HepG2 (cell line): Measurements from ENCODE around the gene TMEM117. TPM values are rescaled to one million over a fixed set of nuclear protein-coding genes. Genes with fewer than 3 reads are reported as not detected.

Experiments
- ATAC-seq: fragments of 200-7000 bp; cut with Tn5 transposase; 3 replicates; pipeline ENCODE4 v1.9.1; 2020; ENCODE audit warnings: mild to moderate bottlenecking, moderate library complexity
- BruUV-seq: library from RNA; stranded (reverse); fragments of 400-500 nt; replicated peaks from 2 replicates; lab custom pipeline; 2021; lab: Mats Ljungman, UMichigan
- CTCF ChIA-PET: fragments of 300-600 bp; formaldehyde crosslinking; extraction: SDS; loops from one replicate; lab custom pipeline; 2021; ENCODE audit warnings: low total read pairs, inconsistent platforms, low intra/inter-chr PET ratio; lab: Yijun Ruan, JAX
- POLR2A ChIA-PET: fragments of 350-600 bp; sonication (Branson Sonifier 250); formaldehyde crosslinking; loops from one replicate; lab custom pipeline; 2020; ENCODE audit warnings: antibody characterized with exemption, inconsistent platforms; lab: Yijun Ruan, JAX
- DNase-seq: peaks from one replicate; pipeline ENCODE4 v3.0.0-alpha.2; 2015; ENCODE audit warnings: low spot score
- FAIRE-seq: peaks from 3 replicates; lab custom pipeline; 2011; peaks lifted over from hg19 to GRCh38; lab: Jason Lieb, UNC
- H2AFZ ChIP-seq: one replicate; pipeline ENCODE4 v1.6.1; 2011; ENCODE audit warnings: low read length, inconsistent platforms
- H3K27ac ChIP-seq: fragments of 300-600 bp; 3 replicates; pipeline ENCODE4 v1.8.0; 2011; ENCODE audit warnings: mixed run types, mild to moderate bottlenecking, mixed read lengths, low read length, inconsistent platforms; ENCODE audit not compliant: insufficient read depth; ENCODE audit errors: extremely low read length
- H3K27me3 ChIP-seq, 2 experiments: fragments of 200-600 bp in 1 of 2; 2 replicates in 1 of 2; 3 replicates in 1 of 2; pipeline versions ENCODE4 v1.6.0 to v1.8.0; 2011; ENCODE audit warnings: low read length in 2 of 2, mild to moderate bottlenecking in 2 of 2, moderate library complexity in 2 of 2, inconsistent platforms in 1 of 2; ENCODE audit not compliant: insufficient read depth in 2 of 2, control insufficient read depth in 1 of 2
- H3K36me3 ChIP-seq, 2 experiments: fragments of 200-600 bp in 1 of 2; replicated peaks in 1 of 2; 2 replicates in 1 of 2; 3 replicates in 1 of 2; pipeline versions ENCODE4 v1.5.1 to v1.8.0; 2011; ENCODE audit warnings: low read length in 2 of 2, inconsistent platforms in 1 of 2; ENCODE audit not compliant: insufficient read depth in 2 of 2, control insufficient read depth in 1 of 2
- H3K4me1 ChIP-seq: 2 replicates; pipeline ENCODE4 v1.5.1; 2012; ENCODE audit warnings: low read length, inconsistent platforms; ENCODE audit not compliant: insufficient read depth
- H3K4me2 ChIP-seq: 2 replicates; pipeline ENCODE4 v1.6.0; 2011; ENCODE audit warnings: low read depth, low read length, inconsistent platforms
- H3K4me3 ChIP-seq, 3 experiments: fragments of 200-600 bp in 1 of 3; sonication (generic), shearing (Covaris generic) in 1 of 3; replicated peaks in 1 of 3; 2 replicates each; pipeline ENCODE4 v1.5.1; 2011 to 2016; ENCODE audit warnings: low read length in 3 of 3, inconsistent platforms in 2 of 3, low read depth in 2 of 3, mild to moderate bottlenecking in 2 of 3, control low read depth in 1 of 3, mixed read lengths in 1 of 3; ENCODE audit not compliant: insufficient read depth in 1 of 3
- H3K79me2 ChIP-seq: one replicate; pipeline ENCODE4 v1.6.1; 2011; ENCODE audit warnings: low read length, inconsistent platforms; ENCODE audit not compliant: insufficient read depth
- H3K9ac ChIP-seq: 2 replicates; pipeline ENCODE4 v1.6.0; 2011; ENCODE audit warnings: mild to moderate bottlenecking, low read depth, low read length, inconsistent platforms; ENCODE audit not compliant: insufficient read depth
- H3K9me3 ChIP-seq: 2 replicates; pipeline ENCODE4 v1.5.1; 2012; ENCODE audit warnings: mild to moderate bottlenecking, low read length
- H4K20me1 ChIP-seq: 2 replicates; pipeline ENCODE4 v1.6.0; 2011; ENCODE audit warnings: inconsistent platforms, mild to moderate bottlenecking, low read length, moderate library complexity; ENCODE audit not compliant: insufficient read depth
- CREB3 ChIP-seq: sonication (generic); formaldehyde crosslinking; IDR thresholded peaks from 2 replicates; pipeline ENCODE4 v1.5.0; 2020; ENCODE audit warnings: missing genetic modification reagents
- HOXA3 ChIP-seq: sonication (generic); formaldehyde crosslinking; IDR thresholded peaks from 2 replicates; pipeline ENCODE4 v1.5.0; 2020; ENCODE audit warnings: missing genetic modification reagents
- MIER3 ChIP-seq: IDR thresholded peaks from 2 replicates; pipeline ENCODE4 v1.6.1; 2016; ENCODE audit warnings: missing compliant biosample characterization, borderline replicate concordance
- ZBTB37 ChIP-seq: sonication (generic); formaldehyde crosslinking; IDR thresholded peaks from 2 replicates; pipeline ENCODE4 v1.4.0; 2020; ENCODE audit warnings: mild to moderate bottlenecking, missing genetic modification reagents
- ZIK1 ChIP-seq: sonication (generic); formaldehyde crosslinking; IDR thresholded peaks from 2 replicates; pipeline ENCODE4 v1.5.0; 2020; ENCODE audit warnings: mild to moderate bottlenecking, low read depth, missing genetic modification reagents, borderline replicate concordance
- ZNF607 ChIP-seq: sonication (generic); formaldehyde crosslinking; IDR thresholded peaks from 2 replicates; pipeline ENCODE4 v1.5.1; 2020; ENCODE audit warnings: missing genetic modification reagents, mild to moderate bottlenecking, borderline replicate concordance
- WGBS: methylation state at CpG from one replicate; pipeline ENCODE4 v1.1.6; 2017; ENCODE audit warnings: low lambda C conversion rate; 5-methylcytosine and 5-hydroxymethylcytosine counted together
- in situ Hi-C: cut with HindIII; loops from 2 replicates; pipeline ENCODE4 v1.10.0; 2017; ENCODE audit warnings: low pct_unique_long_range_greater_than_20kb; ENCODE audit not compliant: extremely low pct_ligation_motif_present
- intact Hi-C: fragments of 100-400 bp; cut with micrococcal nuclease; formaldehyde crosslinking; loops from one replicate; pipeline ENCODE4 v1.10.0; 2022; ENCODE audit not compliant: unreplicated experiment
- polyA plus RNA-seq, 8 experiments: library from polyadenylated mRNA; depleted of rRNA in 3 of 8; stranded (reverse) in 7 of 8; unstranded in 1 of 8; fragments of >200 nt; fragmentation: Illumina TruSeq in 4 of 8; extraction: Trizol in 4 of 8; gene quantifications; 2 replicates each; pipeline versions ENCODE4 v1.2.1 to v1.2.3, GENCODE V29; 2011 to 2016; ENCODE audit warnings: low read depth in 4 of 8, missing spikeins in 1 of 8, mixed read lengths in 1 of 8; ENCODE audit not compliant: insufficient read depth in 1 of 8
- total RNA-seq, 5 experiments: library from RNA; depleted of rRNA; stranded (reverse); fragments of >200 nt; fragmentation: Illumina TruSeq; extraction: Trizol; gene quantifications; 2 replicates each; pipeline ENCODE4 v1.2.3, GENCODE V29; 2016; ENCODE audit warnings: low read depth in 1 of 5
- TF ChIP-seq, protein P1 (sequence below): sonication (generic); formaldehyde crosslinking; IDR thresholded peaks from 2 replicates; pipeline ENCODE4 v1.8.0; 2022; ENCODE audit warnings: mild to moderate bottlenecking, missing genetic modification reagents, moderate library complexity

TMEM117 gene
- total and polyA plus RNA-seq, 2 of the 13 experiments (the other 11 are each of a cell fraction or from before 2014, with no cell fraction given), result 2.8 to 8.5 TPM

DNA sequence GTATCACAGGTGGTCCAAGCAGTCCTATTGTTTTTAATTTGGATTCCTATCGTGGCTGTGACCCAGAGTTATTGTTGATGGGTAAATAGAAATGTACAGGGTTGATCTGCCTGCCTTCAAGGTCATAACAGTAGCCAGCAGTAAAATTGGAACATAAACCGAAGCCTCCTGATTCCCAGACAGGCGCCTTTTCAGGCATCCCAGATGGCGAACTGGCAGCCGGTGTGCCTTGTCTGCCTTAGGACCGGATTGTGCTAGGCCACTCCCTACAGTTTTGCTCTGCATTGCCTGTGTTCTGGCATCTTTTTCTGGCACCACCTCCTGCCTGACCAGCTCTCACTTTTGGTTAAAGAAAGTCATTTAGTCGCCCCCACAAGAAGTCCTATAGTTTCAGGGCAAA lies 22.2 kb downstream of the TMEM117 start:
- H3K4me2 ChIP-seq, result no peak overlapping the region
- no peaks in the 10 kb centered on the region for H4K20me1 ChIP-seq
- WGBS, result 96% methylated on average over 7 of the region's 7 CpGs
- H3K27me3 ChIP-seq, result no peaks in the 10 kb centered on the region
- ATAC-seq, result no peak
- no peaks in the 10 kb centered on the region for H3K4me1 ChIP-seq
- H3K27ac ChIP-seq, result no peak overlapping the region
- no peak for DNase-seq
- H3K9ac ChIP-seq, result no peak overlapping the region
- BruUV-seq, result no TSS peak
- in situ Hi-C loops, result no loop called here
- H3K36me3 ChIP-seq, result no peaks in the 10 kb centered on the region
- intact Hi-C loops, result no loop called here
- no peaks in the 10 kb centered on the region for H3K9me3 ChIP-seq
- POLR2A ChIA-PET, result no interaction called here
- no peak overlapping the region for H2AFZ ChIP-seq
- CTCF ChIA-PET, result no interaction called here
- no peak overlapping the region for H3K4me3 ChIP-seq
- TF ChIP-seq ZBTB37 (no peak), ZIK1 (CRISPR knock-in tag) (no peak), CREB3 (no peak), HOXA3 (no peak), ZNF607 (CRISPR knock-in tag) (no peak), MIER3 (CRISPR knock-in tag) (no peak)
- TF ChIP-seq, protein P1, sequence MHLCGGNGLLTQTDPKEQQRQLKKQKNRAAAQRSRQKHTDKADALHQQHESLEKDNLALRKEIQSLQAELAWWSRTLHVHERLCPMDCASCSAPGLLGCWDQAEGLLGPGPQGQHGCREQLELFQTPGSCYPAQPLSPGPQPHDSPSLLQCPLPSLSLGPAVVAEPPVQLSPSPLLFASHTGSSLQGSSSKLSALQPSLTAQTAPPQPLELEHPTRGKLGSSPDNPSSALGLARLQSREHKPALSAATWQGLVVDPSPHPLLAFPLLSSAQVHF (CRISPR knock-in tag), result no peak
- no peak for FAIRE-seq
- H3K79me2 ChIP-seq, result no peaks in the 10 kb centered on the region
